ENCODE measurements around the gene KIAA1671. TPM values are rescaled to one million over a fixed set of nuclear protein-coding genes. Genes with fewer than 3 reads are reported as not detected.

Gene KIAA1671
- total RNA-seq, 1 donor from 2014 or later = 8.3 TPM

DNA sequence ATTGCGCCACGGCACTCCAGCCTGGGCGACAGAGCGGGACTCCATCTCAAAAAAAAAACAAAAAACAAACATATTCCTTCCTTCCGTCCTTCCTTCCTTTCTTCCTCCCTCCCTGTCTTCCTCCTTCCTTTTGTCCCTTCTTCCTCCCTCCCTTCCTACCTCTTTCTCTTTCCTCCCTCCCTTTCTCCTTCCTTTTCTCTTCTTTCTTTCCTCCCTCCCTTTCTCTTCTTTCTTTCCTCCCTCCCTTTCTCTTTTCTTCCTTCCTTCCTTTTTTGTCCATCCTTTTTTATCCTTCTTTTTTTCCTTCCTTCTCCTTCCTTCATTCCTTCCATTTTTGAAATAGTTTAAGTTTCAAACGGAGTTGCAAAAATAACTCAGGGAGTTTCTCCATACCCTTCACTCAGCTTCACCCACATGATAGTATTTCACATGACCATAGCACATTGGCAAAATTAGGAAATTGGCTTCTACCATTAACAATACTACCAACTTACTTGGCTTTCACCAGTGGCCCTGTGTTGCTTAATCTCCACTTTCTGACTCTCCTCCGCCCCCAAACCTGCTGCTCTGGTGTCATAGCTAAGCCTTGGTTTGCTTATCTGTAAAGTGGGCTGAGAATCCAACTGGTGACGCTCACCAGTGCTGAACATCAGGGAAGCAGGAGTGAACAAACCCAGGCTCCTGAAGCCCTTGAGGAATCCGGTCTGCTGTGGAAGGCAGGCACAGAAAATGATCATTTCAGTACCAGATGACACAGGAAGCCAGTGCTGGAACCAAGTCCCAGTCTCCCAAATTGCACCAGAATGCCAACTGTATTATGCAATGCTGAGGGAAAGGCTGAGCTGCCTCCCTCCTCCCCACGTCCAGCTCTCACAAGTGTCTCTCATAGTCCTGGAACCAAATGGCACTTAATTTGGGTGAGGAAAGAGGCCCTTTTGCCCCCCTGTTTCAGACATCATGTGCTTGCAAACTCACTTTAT is 229.9 kb downstream of the KIAA1671 start:
- TF ChIP-seq, protein P1, sequence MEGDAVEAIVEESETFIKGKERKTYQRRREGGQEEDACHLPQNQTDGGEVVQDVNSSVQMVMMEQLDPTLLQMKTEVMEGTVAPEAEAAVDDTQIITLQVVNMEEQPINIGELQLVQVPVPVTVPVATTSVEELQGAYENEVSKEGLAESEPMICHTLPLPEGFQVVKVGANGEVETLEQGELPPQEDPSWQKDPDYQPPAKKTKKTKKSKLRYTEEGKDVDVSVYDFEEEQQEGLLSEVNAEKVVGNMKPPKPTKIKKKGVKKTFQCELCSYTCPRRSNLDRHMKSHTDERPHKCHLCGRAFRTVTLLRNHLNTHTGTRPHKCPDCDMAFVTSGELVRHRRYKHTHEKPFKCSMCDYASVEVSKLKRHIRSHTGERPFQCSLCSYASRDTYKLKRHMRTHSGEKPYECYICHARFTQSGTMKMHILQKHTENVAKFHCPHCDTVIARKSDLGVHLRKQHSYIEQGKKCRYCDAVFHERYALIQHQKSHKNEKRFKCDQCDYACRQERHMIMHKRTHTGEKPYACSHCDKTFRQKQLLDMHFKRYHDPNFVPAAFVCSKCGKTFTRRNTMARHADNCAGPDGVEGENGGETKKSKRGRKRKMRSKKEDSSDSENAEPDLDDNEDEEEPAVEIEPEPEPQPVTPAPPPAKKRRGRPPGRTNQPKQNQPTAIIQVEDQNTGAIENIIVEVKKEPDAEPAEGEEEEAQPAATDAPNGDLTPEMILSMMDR (IDR thresholded peaks at IDR 0.05) = no peak
- Mint-ChIP-seq H3K4me1 (ENCODE audit: unreplicated experiment) (no peaks in the 10 kb centered on the region), H3K4me3 (ENCODE audit: unreplicated experiment) (no peak overlapping the region), H3K9me3 (ENCODE audit: unreplicated experiment) (peaks cover 5% of the 10 kb centered on the region), H3K27ac (ENCODE audit: unreplicated experiment) (no peak overlapping the region), H3K27me3 (ENCODE audit: unreplicated experiment) (no peaks in the 10 kb centered on the region), H3K36me3 (ENCODE audit: unreplicated experiment) (peaks cover 11% of the 10 kb centered on the region)
- no peak for DNase-seq (ENCODE audit: extremely low spot score, unreplicated experiment)

DNA sequence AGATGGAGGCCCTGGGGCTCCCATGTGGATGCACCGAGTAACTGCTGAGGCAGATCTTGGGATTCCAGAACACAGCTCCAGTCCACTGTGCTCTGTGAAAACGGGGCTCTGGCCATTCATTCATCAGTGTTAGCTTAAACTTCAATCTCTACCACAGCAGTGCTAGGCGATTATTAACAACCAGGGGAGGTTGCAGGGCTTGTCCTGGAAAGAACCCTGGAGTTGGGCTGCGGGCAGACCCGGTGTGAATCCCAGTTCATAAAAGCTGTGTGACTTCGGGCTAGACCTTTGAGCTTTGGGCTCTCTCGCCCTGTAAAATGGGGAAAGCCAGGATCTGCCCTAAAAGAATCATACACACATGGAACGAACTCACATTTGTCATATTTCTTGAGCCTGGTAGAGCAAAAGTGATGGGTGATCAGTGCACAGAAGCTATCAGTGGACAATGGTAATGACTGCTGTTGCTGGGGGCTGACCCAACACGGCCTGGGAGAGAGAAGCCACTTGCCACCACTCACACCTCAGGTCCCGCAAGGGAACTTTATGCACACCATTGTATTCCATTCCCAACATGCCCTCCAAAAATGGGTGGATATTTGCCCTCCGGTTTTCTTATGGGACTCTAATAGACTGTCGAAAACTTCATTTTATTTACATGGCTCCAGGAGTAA is 231.6 kb downstream of the KIAA1671 start:
- H3K4me3 Mint-ChIP-seq (ENCODE audit: unreplicated experiment) = no peak overlapping the region
- no peak overlapping the region for H3K27ac Mint-ChIP-seq (ENCODE audit: unreplicated experiment)

DNA sequence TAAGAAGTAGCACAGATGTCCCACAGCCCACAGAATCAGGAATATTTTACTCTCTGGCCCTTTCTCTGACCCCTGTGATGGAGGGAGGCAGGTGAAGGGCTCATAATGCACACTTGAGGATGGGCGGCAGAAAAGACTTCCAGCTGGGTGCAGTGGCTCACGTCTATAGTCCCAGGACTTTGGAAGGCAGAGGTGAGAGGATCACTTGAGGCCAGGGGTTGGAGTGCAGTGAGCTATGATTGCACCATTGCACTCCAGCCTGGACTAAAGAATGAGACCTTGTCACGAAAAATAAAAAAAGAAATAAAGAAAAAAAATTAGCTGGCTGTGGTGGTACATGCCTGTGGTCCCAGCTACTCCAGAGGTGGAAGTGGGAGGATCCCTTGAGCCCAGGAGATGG is 233.6 kb downstream of the KIAA1671 start:
- Mint-ChIP-seq H3K36me3 (ENCODE audit: unreplicated experiment) (peaks cover 2% of the 10 kb centered on the region), H3K4me1 (ENCODE audit: unreplicated experiment) (no peaks in the 10 kb centered on the region), H3K27me3 (ENCODE audit: unreplicated experiment) (no peaks in the 10 kb centered on the region), H3K27ac (ENCODE audit: unreplicated experiment) (no peak overlapping the region), H3K9me3 (ENCODE audit: unreplicated experiment) (no peaks in the 10 kb centered on the region), H3K4me3 (ENCODE audit: unreplicated experiment) (no peak overlapping the region)
- DNase-seq (ENCODE audit: extremely low spot score, unreplicated experiment) = no peak
- TF ChIP-seq, protein P1 (IDR thresholded peaks at IDR 0.05) = no peak

More for the DNA sequence above, 231.6 kb downstream of the KIAA1671 start:
- no peak for DNase-seq (ENCODE audit: extremely low spot score, unreplicated experiment)
- TF ChIP-seq, protein P1 (IDR thresholded peaks at IDR 0.05) = no peak
- peaks cover 5% of the 10 kb centered on the region for H3K9me3 Mint-ChIP-seq (ENCODE audit: unreplicated experiment)
- H3K36me3 Mint-ChIP-seq (ENCODE audit: unreplicated experiment) = peaks cover 8% of the 10 kb centered on the region
- no peaks in the 10 kb centered on the region for H3K4me1 Mint-ChIP-seq (ENCODE audit: unreplicated experiment)
- no peaks in the 10 kb centered on the region for H3K27me3 Mint-ChIP-seq (ENCODE audit: unreplicated experiment)

DNA sequence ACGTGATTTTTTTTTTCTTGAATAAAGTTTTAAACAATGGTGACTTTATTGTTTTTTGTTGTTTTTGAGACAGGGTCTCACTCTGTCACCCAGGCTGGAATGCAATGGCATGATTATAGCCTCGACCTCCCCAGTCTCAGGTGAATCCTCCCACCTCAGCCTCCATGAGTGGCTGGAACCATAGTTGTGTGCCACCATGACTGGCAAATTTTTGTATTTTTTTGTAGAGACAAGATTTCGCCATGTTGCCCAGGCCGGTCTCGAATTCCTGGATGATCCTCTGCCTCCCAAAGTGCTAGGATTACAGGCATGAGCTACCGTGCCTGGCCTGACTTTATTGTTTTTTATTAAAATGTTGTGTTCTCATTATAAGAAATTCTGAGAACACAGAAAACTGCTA is 235.0 kb downstream of the KIAA1671 start:
- TF ChIP-seq, protein P1 (IDR thresholded peaks at IDR 0.05) = no peak
- no peak overlapping the region for H3K4me3 Mint-ChIP-seq (ENCODE audit: unreplicated experiment)
- no peaks in the 10 kb centered on the region for H3K4me1 Mint-ChIP-seq (ENCODE audit: unreplicated experiment)
- H3K9me3 Mint-ChIP-seq (ENCODE audit: unreplicated experiment) = no peaks in the 10 kb centered on the region
- DNase-seq (ENCODE audit: extremely low spot score, unreplicated experiment) = no peak
- no peak overlapping the region for H3K27ac Mint-ChIP-seq (ENCODE audit: unreplicated experiment)
- H3K36me3 Mint-ChIP-seq (ENCODE audit: unreplicated experiment) = no peaks in the 10 kb centered on the region
- no peaks in the 10 kb centered on the region for H3K27me3 Mint-ChIP-seq (ENCODE audit: unreplicated experiment)

DNA sequence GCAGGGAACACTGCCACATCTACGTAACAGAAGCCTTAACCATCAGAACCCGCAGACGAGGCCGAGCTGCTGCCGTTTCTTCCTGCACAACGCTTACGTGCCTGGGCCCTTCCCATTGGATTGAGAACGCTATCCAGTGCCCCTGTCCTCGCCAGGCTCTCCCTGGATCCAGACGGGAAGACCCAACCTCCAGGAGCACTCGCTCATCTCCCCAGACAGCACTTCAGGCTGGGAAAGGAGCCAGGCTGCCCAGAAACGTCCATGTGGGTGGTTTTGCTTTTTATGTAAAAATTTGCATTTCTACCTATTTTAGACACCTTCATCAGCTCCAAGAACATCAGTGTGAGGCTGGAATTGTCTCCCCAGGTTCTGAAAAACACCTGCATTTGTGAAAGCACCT is 239.9 kb downstream of the KIAA1671 start:
- Mint-ChIP-seq H3K9me3 (ENCODE audit: unreplicated experiment) (no peaks in the 10 kb centered on the region), H3K27me3 (ENCODE audit: unreplicated experiment) (no peaks in the 10 kb centered on the region), H3K27ac (ENCODE audit: unreplicated experiment) (no peak overlapping the region), H3K4me1 (ENCODE audit: unreplicated experiment) (no peaks in the 10 kb centered on the region), H3K36me3 (ENCODE audit: unreplicated experiment) (no peaks in the 10 kb centered on the region), H3K4me3 (ENCODE audit: unreplicated experiment) (no peak overlapping the region)
- DNase-seq (ENCODE audit: extremely low spot score, unreplicated experiment) = no peak
- TF ChIP-seq, protein P1 (IDR thresholded peaks at IDR 0.05) = no peak
